Stimulated activated CD8-positive, alpha-beta memory T cell treated with anti-CD3 and anti-CD28 coated beads, Interleukin-15, amount 100 ng/mL, for 4 hours (primary cell): ENCODE measurements around the gene NEIL3.
"Not testable (repeated sequence)": the region's sequence is repeated elsewhere in the genome, so short reads cannot be mapped to it uniquely, and the experiment has no call there.

Experiments
- DNase-seq, 2 donors: peaks; one replicate each; pipeline ENCODE4 v3.0.0-alpha.2; 2020; ENCODE audit warnings: low read depth in 2 of 2

The NEIL3 gene

DNA sequence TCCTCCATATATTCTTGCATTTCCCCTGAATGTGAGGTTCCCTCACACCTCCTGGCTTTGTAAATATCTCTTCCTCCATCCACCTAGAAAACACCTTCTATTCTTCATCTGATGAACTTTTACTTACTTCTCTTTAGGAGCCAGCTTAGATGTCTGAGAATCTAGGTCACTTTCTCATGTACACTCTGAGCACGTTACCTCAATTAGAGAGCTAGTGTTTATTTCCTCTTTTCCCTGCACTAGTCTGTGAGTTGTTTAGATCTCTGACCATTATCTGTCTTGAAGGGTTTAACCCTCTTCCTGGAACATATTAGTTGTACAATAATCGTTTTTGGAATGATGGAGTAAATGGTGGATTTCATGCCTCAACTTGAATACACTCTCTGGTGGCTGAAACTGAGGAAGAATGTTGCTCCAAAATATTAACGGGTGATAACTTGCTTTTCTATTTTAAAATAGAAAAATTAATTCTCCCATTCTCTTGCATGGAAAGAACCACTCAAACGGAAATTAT, 8.5 kb upstream of the NEIL3 start:
- no peak for DNase-seq

DNA sequence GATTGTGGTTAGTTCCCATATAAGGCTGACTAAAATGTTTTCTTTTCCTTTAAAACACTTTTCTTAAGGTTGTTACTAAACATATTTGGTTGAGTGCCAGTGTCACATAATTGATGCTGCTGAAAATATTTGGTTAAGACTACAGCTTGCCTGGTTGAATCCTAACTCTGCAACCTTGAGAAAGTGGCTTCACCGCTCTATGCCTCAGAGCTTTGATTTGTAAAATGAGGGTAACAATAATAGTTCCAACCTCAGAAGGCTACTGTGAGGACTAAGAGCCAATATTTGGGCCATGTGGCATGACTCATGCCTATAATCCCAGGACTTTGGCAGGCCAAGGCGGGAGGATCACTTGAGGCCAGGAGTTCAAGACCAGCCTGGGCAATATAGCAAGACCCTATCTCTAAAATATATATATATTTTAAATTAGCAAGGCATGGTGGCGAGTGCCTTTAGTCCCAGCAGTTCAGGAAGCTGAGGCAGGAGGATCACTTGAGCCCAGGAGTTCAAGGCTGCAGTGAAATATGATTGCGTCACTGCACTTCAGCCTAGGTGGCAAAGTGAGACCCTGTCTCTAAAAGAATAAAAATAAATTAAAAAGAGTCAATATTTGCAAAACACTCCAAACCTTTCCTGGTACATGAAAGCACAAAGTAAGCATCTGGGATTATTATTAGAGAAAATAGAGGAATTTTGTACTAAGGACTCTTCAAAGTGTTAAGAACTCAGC, 7.1 kb upstream of the NEIL3 start:
- no peak for DNase-seq

DNA sequence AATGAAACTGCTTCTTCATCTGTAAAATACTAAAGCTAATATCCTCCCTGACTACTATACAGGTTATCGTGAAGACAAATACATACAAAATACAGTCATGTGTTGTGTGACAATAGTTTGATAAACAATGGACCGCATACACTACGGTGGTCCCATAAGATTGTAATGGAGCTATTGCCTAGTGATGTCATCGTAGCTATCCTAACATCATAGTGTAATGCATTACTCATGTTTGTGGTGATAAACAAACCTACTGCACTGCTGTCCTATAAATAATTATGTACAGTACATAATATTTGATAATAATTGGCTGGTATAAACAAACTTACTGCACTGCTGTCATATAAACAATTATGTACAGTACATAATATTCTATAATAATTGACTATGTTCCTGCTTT, 5.6 kb upstream of the NEIL3 start:
- no peak for DNase-seq

DNA sequence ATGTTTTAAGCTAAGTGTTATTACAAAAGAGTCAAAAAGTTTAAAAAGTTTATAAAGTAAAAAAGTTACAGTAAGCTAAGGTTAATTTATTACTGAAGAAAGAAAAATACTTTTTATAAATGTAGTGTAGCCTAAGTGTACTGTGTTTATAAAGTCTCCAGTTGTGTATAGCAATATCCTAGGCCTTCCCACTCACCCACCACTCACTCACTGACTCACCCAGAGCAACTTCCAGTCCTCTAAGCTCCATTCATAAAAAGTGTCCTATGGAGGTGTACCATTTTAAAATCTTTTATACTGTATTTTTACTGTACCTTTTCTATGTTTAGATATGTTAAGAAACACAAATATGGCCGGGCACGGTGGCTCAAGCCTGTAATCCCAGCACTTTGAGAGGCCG, 4.8 kb upstream of the NEIL3 start:
- not testable (repeated sequence) for DNase-seq

DNA sequence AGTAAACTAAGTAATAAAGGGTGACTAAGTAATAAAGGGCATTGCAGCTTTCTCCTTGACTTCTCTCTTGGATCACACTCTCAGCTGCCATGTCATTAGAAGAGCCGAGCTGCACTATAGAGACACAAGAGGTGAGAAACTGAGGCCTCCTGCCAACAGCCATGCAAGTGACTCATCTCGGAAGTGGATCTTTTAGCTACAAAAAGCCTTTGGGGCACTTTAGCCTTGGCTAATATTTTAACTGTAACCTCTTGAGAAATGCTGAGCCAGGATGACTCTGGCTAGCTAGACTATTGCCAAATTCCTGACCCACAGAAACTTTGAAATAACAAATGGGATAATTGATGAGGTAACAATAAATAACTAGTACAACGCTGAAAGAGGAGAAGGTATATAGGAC, 1.5 kb upstream of the NEIL3 start:
- no peak for DNase-seq

DNA sequence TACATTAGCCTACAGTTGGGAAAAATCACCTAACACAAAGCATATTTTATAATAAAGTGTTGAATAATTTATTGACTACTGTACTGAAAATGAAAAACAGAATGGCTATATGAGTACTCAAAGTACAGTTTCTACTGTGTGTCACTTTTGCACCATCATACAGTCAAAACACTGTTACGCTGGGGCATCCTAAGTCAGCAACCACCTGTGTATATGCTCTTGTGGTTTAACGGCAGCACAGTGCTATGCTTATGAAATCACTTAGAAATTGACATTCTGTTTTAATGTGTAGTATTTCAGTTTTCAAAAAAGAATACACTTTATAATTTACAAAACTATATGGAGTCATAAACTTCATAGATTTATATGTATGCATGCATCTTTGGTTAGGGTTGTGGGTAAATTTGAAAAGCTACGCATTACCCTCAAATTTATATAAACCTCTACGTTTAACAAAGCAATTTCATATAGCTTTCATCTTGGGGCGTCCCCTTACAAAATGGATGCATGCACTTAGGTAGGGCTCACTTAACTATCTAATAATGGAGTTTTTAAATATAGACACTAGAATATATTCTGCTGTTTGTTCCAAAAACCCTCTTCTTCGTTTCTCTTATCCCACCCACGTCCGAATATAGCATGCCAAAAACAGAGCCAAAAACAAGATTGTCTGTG, 690 bp upstream of the NEIL3 start:
- DNase-seq: no peak

DNA sequence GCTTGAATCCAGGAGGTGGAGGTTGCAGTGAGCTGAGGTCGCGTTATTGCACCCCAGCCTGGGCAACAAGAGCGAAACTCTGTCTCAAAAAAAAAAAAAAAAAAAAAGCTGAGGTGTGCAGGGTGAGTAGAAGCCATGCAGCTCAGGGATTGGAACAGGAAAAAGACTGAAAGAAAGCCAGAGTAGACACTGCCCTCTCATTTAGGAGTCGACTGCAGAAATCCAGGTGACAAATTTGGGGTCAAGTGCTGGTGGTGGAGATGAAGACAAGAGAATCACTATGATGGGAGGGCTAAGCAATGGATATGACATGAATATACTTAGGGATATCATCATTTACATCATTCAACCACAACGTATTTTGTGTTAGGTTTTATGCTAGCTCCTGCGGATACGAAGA, 1.9 kb downstream of the NEIL3 start:
- no peak for DNase-seq

DNA sequence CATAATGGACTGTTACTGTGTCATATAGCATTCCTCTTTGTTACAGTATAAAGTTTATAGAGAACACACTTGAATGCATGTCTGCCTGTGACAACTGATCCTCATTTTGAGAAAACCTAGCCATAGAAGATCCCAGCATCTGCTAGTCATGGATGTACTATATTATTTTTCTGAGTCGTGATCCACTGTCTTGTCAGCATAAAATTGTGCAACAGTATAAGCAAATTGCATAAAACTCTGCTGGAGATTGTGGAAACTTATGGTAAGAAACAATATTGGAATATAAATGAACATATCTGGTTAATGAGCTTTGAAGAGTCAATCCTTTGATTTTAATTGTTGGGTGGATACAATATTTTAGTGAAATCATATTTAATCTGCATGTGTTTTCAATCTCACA, 3.6 kb downstream of the NEIL3 start:
- DNase-seq: no peak

DNA sequence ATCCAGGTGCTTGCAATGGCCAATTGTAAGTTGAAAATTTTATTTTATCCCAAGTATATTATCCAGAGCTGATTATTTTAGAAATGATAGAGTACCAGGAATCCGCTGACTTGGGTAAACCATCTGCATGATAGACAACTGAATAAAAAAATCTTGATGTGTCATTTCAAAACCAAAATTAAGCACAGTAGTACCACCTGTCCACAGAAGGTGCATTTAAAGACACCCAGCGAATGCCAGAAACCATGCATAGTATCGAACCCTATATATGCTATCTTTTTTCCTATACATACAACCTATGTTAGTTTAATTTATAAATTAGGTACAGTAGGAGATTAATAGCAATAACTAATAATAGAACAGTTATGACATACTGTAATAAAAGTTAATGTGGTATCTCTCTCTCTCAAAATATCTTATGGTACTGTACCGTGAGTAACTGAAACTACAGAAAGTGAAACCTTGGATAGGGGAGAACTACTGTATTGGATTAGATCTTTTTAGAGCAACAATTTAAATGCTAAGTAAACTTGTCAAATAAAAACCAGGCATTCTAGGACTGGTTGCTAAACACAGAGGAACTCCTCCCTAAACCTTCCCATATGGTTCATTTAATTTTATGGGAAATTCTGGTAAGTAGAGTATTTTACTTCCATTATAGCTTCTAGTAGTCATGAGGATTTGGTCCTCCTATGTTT, 6.2 kb downstream of the NEIL3 start:
- DNase-seq: no peak

DNA sequence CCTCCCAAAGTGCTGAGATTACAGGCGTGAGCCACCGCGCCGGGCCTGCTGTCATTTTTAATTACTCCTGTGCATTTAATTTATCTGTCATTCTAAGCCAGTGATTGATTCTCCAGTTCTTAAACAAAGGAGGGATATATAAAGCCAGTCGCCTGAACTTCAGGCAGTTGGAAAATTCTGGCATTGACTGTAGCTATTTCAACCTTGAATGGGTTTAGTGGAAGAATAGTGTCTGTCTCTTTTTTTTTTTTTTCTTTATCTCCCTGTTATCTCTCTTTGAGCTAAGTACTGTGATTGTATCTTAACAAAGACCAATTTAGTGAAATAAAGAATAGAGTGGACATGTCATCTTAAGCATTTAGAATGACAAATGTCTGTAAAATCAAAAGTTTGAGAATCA, 11.0 kb downstream of the NEIL3 start:
- no peak for DNase-seq

DNA sequence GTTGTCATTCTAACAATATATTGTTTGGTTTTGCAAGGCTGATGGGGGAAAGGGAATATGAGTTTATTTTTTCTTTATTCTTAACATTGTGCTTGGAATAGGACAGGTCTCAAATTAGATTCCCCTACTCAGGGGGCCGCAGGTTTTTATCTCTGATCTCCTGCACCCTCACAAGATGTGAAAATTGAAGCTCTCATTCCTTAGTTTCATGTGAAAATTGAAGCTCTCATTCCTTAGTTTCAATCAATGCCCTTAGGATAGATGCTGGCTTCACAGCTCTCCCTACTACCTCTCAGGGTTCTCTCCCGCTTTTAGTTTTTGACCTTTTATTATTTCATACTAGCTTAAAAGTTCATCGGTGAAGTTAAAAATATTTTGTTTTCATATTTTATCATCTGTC, 12.0 kb downstream of the NEIL3 start:
- DNase-seq: no peak

DNA sequence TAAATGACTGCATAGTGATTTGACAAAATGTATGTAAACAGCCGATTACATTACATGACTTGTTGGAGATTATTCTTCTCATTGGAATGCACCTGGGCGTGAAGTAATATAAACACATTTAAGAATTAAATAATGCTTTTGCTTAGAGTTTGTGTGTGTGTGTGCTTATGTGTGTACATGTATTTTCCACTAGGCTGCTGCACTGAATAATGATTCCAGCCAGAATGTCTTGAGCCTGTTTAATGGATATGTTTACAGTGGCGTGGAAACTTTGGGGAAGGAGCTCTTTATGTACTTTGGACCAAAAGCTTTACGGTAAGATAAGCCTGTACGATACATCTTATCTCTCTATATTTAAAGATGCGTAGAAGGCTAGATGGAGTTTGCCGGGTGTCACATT, 12.6 kb downstream of the NEIL3 start:
- no peak for DNase-seq

DNA sequence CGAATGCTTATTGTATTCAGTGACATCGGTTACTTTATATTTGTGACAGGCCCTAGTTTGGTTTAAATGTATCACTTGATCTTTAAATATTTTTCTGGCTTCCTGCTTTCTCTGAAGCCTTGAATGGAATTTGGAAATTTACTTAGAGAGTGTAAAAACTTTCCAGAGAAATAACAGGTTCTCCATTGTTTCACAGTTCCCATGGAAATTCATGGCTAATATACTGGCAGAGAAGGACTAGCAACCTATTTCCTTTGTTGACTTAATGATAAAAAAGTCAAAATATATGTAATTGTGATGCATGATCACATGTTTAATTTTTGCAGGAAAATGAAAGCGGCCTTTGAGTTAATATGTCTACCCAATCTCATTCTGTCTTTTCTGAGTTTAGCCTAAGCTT, 13.2 kb downstream of the NEIL3 start:
- DNase-seq: no peak

DNA sequence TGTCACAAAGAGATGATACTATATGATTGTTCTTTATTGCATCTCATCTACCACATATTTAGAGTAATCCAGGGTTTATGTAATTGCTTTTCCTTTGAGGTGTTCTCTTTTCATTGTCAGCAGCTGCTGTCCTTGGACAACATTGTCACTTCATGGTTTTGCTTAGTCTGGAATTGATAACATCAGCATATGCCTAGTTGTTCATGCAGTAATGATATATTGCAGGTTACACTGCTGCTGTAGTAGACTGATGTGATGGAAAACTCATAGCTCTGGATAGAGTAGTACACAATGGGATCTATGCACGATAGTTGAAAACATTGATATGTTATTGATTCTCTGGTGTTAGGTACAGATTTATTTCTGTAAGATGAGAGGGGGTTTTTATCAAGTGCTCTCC, 13.7 kb downstream of the NEIL3 start:
- DNase-seq: no peak

DNA sequence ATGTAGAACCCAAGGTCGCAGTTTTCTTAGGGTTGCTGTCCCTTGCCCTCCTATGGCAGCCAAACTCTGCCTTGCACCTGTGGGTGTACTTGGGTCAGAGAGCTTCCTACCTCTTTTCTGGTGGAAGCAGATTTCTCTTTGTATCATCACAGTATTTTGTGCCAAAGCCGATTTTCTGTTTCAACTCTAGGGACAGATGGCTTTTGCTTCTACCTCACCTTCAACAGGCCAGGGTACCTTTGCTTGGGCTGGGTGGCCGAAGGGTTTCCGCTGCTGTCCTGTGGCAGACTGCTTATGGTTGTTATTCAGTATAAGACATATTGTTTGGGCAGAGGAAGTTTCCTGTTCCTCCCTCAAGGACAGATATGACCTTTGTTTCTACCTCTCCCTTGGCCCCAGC, 22.4 kb downstream of the NEIL3 start:
- DNase-seq: no peak

DNA sequence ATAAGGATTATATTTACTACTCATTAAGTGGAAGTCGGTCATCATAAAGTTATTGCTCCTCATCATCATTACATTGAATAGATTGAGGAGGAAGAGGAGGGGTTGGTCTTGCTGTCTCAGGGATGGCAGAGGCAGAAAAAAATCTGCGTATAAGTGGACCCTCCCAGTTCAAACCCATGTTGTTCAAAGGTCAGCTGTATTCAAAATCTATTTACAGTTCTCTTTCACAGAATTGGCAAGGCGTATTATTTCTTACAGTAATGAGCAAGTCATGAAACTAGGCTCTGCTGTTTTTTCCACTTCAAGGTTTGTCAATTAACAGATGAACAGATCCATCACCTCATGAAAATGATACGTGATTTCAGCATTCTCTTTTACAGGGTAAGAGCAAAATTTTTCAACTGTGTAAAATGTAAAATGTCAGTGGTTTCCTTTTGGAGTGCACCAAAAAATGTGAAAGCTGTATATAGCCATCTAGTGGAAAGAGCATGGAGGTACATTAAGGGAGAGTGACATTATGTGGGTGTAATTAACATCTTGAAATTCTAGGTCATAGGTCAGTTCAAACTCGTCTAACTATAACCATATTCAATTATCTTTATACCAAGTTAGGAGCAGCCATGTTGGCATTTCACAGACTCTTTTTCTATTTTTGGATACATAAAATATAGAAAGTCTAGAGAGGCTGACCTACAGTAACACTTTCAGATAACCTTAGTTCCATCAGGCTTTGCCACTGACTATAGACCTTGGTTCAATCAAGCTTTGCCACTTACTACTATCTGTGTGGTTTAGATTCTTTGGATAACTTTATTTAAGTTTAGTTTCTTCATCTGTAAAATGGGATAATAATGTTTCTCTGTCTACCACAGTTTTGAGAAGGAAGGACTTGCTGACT, 30.1 kb downstream of the NEIL3 start:
- DNase-seq: no peak

DNA sequence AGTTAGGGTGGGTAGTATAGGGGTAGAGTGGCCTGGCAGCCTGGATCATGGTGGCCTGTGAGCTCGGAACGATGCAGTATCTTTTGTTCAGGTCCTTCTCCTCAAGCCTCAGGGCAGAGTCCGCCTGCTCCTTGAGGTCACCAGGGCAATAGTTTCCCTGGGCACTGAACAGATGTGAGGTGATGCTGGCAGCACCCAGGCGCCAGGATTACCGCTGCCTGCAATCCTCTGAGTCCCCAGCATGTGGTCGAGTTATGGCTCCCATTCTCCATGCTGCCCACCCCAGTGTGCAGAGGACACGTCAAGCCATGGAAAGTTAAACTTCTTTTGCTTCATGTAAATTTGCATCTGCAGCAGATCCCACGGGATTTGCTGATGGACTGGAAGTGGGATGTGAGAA, 38.7 kb downstream of the NEIL3 start:
- no peak for DNase-seq

DNA sequence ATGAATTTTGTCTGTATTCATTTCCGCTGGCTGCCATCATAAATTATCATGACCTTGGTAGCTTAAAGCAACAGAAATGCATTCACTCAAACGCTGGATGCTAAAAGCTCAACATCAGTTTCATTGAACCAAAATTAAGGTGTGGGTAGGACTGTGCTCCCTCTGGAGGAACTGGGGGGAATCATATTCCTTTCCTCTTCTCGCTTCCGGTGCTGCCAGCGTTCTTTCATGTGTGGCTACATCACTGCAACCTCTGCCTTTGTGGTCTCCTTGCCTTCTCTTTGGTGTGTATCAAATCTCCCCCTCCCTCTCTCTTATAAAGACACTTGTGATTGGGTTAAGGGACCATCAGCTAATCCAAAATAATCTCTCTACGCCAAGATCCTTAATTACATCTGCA, 39.5 kb downstream of the NEIL3 start:
- no peak for DNase-seq

DNA sequence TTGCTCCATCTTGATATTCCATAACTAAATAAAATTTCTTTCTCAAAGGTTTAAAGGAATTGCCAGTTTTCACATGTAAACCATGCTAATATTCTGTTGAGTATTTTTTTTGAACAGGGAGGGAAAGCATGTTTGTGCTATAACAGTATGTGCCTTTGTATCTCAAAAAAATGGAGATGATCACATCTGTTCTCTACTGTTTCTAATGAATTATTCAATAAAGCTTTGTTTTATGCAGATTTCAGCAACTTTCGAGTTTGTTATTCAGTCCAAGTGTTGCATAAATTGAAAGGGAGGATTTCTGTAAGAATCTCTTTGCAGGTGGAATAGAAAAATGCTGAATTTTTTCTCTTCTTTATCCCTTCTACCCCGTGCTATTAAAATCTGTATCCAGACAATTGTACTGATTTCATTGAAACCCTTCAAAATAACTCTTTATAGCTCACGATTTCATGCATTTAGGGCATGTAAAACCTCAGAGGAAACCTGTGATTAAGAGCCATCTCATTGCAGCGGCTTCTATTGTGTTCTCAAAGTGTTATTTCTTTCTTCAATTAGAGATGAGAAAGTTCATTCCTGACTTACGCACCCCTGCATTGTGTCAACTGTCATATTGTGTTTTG, 42.1 kb downstream of the NEIL3 start:
- no peak for DNase-seq

DNA sequence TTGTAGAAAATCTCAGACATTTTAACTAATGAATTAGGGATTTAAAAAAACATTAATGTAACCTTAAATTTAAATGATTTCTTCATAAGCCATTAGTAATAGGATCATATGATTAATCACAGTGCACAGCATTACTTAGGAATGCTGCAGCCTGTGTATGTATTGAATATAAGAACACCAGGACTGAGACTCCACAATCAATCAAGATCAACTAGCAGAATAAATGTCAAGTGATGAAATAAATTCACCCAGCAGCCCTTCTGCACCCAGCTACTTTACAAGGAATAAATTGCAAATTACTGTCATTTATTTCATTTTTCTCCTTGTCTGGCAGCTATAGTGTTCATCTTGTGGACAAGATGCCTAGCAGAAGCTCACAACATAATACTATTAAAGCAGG, 46.5 kb downstream of the NEIL3 start:
- no peak for DNase-seq

DNA sequence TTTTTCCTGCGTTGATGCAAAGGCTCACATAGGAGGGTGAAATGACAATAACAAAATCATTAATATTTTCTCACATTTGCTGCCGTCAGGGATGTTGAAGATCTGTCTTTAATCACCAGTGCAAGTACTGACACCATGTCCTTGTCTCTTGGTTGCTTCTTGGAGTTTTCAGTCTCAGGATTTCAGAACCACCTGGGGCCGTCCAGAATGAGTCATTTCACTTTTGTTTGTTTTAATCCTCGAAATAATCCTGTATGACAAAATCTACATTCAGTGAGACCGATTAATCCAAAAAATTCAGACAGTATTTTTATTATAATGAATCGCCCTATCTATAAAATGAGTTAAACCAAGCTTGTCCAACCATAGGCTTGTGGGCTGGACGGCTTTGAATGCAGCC, 47.2 kb downstream of the NEIL3 start:
- no peak for DNase-seq

DNA sequence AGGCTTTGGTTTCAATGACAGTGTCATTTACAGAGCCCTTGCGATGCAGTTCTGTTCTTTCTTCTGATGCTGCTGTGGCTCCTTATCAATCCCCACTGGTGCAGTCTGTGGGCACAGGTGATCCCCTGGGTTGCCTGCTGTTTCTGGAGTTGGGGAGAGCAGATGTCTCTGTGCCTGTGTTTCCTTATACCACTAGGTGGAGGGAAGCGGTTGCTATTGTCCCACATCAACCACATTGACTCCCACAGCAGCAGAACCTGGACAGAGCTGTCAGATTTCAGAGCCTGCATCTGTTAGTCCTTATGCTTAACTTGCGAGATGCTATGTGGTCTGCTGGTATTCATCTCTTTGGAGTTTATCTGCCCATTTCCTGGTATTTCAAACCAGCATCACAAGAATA, 57.7 kb downstream of the NEIL3 start:
- DNase-seq: no peak
